ENCODE results near the gene CACNA2D3. TPM values are rescaled to one million over a fixed set of nuclear protein-coding genes. Genes with fewer than 3 reads are reported as not detected.

Gene CACNA2D3
- total RNA-seq, 1 donor from 2014 or later: 17.2 TPM

DNA sequence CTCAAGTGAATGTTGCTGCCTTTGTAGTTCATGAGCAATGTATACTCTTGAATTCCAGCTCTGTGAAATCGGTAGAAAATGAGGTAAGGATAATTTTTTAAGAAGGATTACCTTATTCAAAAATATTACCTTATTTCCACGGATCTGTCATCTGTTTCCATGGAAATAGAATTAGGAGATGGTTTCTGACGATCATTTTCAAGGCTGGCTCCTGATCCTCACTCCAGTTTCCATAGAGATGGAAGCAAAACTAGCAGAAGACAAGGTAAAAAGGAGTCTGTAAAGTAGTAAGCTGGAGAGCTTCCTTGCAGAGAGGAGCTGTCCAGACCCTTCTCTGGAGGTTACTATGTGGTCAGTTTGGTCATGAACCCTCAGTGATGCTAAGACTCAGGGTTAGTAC, 55.5 kb downstream of the CACNA2D3 start:
- no peaks in the 10 kb centered on the region for H3K36me3 ChIP-seq
- no peak overlapping the region for H3K27ac ChIP-seq
- H3K27me3 ChIP-seq: no peaks in the 10 kb centered on the region
- no peak overlapping the region for H3K4me3 ChIP-seq
- H3K9me3 ChIP-seq: no peaks in the 10 kb centered on the region
- TF ChIP-seq, protein P1, sequence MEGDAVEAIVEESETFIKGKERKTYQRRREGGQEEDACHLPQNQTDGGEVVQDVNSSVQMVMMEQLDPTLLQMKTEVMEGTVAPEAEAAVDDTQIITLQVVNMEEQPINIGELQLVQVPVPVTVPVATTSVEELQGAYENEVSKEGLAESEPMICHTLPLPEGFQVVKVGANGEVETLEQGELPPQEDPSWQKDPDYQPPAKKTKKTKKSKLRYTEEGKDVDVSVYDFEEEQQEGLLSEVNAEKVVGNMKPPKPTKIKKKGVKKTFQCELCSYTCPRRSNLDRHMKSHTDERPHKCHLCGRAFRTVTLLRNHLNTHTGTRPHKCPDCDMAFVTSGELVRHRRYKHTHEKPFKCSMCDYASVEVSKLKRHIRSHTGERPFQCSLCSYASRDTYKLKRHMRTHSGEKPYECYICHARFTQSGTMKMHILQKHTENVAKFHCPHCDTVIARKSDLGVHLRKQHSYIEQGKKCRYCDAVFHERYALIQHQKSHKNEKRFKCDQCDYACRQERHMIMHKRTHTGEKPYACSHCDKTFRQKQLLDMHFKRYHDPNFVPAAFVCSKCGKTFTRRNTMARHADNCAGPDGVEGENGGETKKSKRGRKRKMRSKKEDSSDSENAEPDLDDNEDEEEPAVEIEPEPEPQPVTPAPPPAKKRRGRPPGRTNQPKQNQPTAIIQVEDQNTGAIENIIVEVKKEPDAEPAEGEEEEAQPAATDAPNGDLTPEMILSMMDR (IDR thresholded peaks at IDR 0.05): no peak
- TF ChIP-seq POLR2A (IDR thresholded peaks at IDR 0.05): no peak
- no peak for TF ChIP-seq POLR2AphosphoS5 (IDR thresholded peaks at IDR 0.05; ENCODE audit: insufficient read depth in 1 of 2, low read depth in 1 of 2)
- no peaks in the 10 kb centered on the region for H3K4me1 ChIP-seq
- intact Hi-C loops (cut with DNase I): no loop called here
- no peak for DNase-seq (ENCODE audit: extremely low spot score in 2 of 2)

DNA sequence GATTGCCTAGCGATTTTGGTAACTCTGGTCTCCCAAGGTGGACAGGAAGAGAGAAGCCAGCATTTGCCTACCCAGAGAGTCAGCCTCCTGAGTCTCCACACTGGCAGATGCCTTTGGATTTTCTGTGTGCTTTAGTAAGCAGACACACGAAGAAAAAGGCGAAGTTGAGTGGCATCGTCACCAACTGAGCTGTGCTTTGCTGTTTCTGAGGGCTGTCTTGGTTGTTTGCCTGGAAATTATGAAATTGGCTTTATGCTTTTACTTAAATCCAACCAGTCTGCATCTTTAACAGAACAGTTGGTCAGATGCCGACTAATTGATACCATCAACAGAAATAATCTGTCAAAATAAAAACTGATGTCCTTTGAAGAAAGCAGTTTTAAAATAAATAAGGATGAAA, 56.0 kb downstream of the CACNA2D3 start:
- H3K9me3 ChIP-seq: no peaks in the 10 kb centered on the region
- intact Hi-C loops (cut with DNase I): no loop called here
- no peaks in the 10 kb centered on the region for H3K27me3 ChIP-seq
- no peak for DNase-seq (ENCODE audit: extremely low spot score in 2 of 2)
- no peaks in the 10 kb centered on the region for H3K4me1 ChIP-seq
- H3K27ac ChIP-seq: no peak overlapping the region
- no peaks in the 10 kb centered on the region for H3K36me3 ChIP-seq
- TF ChIP-seq POLR2A (IDR thresholded peaks at IDR 0.05) (no peak), POLR2AphosphoS5 (IDR thresholded peaks at IDR 0.05; ENCODE audit: insufficient read depth in 1 of 2, low read depth in 1 of 2) (no peak)
- TF ChIP-seq, protein P1 (IDR thresholded peaks at IDR 0.05): no peak
- H3K4me3 ChIP-seq: no peak overlapping the region

DNA sequence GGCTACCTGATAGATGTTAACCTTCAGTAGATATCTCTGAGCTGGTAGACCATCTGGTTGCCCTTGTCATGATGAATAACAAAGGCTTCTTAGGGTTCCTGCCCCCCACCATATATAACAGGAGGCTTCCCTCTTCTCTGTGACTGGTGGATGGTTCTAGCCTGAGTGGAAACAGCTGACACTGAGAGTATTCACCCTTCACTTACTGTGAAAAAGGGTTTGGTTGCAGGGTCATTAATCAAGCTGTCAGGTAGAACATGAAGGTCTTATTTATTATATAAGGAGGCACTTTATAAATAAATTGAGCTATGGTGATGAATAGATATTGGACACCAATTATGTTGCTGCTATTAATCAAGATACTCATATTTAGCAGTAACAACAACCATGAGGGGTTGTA, 58.6 kb downstream of the CACNA2D3 start:
- no peak overlapping the region for H3K4me3 ChIP-seq
- no peaks in the 10 kb centered on the region for H3K27me3 ChIP-seq
- TF ChIP-seq, protein P1 (IDR thresholded peaks at IDR 0.05): no peak
- TF ChIP-seq POLR2AphosphoS5 (IDR thresholded peaks at IDR 0.05; ENCODE audit: insufficient read depth in 1 of 2, low read depth in 1 of 2): no peak
- TF ChIP-seq POLR2A (IDR thresholded peaks at IDR 0.05): no peak
- intact Hi-C loops (cut with DNase I): no loop called here
- DNase-seq (ENCODE audit: extremely low spot score in 2 of 2): no peak
- no peaks in the 10 kb centered on the region for H3K36me3 ChIP-seq
- no peaks in the 10 kb centered on the region for H3K9me3 ChIP-seq
- no peaks in the 10 kb centered on the region for H3K4me1 ChIP-seq
- H3K27ac ChIP-seq: no peak overlapping the region

DNA sequence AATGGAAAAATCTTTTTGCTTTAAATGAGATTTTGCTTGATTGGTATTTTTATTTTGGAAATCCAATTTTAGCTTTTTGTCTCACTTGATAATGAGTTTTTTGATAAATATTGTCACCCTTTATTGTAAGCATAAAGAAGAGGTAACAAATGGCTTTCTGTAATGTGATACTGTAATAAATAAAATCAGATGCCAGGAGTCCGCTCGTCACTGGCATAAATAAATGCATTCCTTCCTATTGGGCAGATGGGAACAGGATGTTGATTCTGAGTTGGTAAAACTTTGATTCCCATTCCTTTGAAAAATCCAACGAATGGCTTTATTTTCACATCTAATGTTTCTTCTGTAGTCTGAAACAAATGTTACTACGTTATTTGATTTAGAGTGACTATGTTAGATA, 59.9 kb downstream of the CACNA2D3 start:
- no peaks in the 10 kb centered on the region for H3K9me3 ChIP-seq
- no peaks in the 10 kb centered on the region for H3K36me3 ChIP-seq
- intact Hi-C loops (cut with DNase I): no loop called here
- TF ChIP-seq POLR2AphosphoS5 (IDR thresholded peaks at IDR 0.05; ENCODE audit: insufficient read depth in 1 of 2, low read depth in 1 of 2) (no peak), POLR2A (IDR thresholded peaks at IDR 0.05) (no peak)
- TF ChIP-seq, protein P1 (IDR thresholded peaks at IDR 0.05): no peak
- no peaks in the 10 kb centered on the region for H3K27me3 ChIP-seq
- H3K27ac ChIP-seq: no peak overlapping the region
- DNase-seq (ENCODE audit: extremely low spot score in 2 of 2): no peak
- H3K4me1 ChIP-seq: no peaks in the 10 kb centered on the region
- no peak overlapping the region for H3K4me3 ChIP-seq

DNA sequence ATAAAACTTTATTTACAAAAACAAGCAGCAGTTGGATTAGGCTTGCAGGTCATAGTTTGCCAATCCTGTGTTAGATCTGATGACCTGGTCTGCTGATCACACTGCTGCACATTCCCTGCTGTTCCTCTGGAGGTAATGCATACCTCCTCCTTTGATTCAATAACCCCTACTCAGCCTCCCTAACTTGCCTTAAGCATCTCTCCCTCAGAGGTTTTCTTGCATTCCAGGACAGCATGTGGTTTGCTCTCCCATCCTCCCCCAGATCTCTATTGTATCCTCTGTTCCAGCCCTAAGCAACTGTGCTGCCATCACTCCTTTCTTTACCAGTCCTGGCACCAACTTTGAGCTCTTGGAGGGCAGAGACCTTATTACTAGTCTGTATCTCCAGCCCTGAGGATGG, 63.4 kb downstream of the CACNA2D3 start:
- Histone ChIP-seq H3K27me3 (no peaks in the 10 kb centered on the region), H3K27ac (no peak overlapping the region), H3K36me3 (no peaks in the 10 kb centered on the region), H3K4me1 (no peaks in the 10 kb centered on the region), H3K4me3 (no peak overlapping the region), H3K9me3 (no peaks in the 10 kb centered on the region)
- DNase-seq (ENCODE audit: extremely low spot score in 2 of 2): no peak
- intact Hi-C loops (cut with DNase I): no loop called here
- TF ChIP-seq POLR2AphosphoS5 (IDR thresholded peaks at IDR 0.05; ENCODE audit: insufficient read depth in 1 of 2, low read depth in 1 of 2) (no peak), POLR2A (IDR thresholded peaks at IDR 0.05) (no peak)
- TF ChIP-seq, protein P1 (IDR thresholded peaks at IDR 0.05): no peak
